HG03060 (cell line): Measurements from ENCODE around the gene HACE1.
"Not testable (repeated sequence)": the region's sequence is repeated elsewhere in the genome, so short reads cannot be mapped to it uniquely, and the experiment has no call there.

Experiments
- ATAC-seq: cut with Tn5 transposase; IDR thresholded peaks from one replicate; pipeline ENCODE4 v1.9.1; 2021; ENCODE audit warnings: low read depth, moderate number of reproducible peaks; ENCODE audit not compliant: unreplicated experiment

HACE1 gene

DNA sequence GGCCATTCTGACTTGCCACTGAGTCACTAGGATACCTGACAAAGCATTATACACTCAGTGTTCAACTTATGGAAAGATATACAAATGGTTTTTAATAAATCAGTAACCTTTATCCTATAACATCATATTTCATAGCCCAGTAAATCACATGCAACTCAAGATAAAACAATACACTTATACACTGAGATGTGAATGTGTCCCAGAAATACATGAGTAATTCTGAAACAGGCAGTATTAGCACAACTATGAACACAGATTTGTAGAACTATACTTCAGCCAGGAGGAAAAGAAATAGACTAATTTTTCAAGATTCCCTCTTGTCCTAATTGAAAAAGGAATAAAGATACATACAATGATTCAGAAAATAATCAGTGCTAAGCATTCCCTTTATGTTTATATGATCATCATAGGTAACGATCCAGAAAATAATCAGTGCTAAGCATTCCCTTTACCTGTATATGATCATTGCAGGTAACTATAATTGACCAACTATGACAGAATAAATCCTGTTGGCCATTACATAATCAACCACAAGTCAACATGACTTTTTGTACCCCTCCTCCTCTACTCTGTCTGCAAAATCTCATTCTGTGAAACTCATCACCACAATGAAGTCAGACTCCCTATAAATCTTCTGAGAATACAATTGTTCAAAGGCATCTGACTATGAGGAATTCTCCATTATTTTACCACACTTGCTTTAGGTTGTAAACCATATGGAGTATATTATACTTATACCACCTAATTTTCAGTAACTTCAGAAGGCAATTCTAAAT, 30.3 kb downstream of the HACE1 start:
- ATAC-seq = no peak

DNA sequence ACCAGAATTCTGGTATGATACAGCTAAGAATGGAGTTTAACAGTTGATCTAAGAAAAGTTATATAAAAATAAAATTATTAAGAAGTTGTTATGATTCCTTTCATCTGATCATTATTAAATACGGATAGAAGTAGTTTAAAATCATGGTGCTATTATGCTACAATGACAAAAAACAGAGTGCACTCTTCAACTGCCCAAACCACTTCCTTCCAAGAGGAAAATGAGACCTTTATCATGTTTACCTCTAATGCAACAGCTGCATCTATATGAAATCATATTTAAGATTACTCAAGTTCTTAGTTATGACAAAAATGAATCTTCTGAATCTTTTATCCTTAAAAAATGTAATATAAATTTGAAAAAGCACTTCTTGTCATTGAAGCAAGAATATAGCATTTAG, 31.2 kb downstream of the HACE1 start:
- no peak for ATAC-seq

DNA sequence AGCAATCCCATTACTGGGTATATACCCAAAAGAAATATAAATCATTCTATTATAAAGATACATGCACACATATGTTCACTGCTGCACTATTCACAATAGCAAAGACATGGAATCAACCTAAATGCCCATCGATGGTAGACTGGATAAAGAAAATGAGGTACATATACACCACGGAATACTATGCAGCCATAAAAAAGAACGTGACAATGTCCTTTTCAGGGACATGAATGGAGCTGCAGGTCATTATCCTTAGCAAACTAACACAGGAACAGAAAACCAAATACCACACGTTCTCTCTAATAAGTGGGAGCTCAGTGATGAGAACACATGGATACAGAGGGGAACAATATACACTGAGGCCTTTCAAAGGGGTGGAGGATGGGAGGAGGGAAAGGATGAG, 38.9 kb downstream of the HACE1 start:
- ATAC-seq = not testable (repeated sequence)

DNA sequence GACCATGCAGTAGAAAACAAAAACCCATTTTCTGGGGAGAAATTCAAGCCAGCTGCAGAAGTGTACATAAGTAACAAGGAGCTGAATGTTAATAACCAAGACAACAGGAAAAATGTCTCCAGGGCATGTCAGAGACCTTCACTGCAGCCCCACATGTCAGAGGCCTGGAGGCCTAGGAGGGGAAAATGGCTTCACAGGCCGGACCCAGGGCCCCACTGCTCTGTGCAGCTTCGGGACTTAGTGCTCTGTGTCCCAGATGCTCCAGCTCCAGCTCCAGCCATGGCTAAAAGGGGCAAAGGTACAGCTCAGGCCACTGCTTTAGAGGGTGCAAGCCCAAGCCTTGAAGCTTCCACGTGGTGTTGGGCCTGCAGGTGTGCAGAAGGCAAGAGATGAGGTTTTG, 43.6 kb downstream of the HACE1 start:
- no peak for ATAC-seq

DNA sequence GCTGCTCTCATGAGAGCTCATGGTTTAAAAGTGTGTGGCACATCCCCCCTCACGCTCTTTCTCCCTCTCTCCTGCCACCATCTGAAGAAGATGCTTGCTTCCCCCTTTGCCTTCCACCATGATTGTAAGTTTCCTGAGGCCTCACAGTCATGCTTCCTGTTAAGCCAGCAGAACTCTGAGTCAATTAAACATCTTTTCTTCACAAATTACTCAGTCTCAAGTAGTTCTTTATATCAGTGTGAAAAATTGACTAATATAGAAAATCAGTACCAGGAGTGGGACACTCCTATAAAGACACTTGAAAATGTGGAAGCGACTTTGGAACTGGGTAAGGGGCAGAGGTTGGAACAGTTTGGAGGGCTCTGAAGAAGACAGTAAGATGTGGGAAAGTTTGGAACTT, 45.0 kb downstream of the HACE1 start:
- ATAC-seq = no peak

DNA sequence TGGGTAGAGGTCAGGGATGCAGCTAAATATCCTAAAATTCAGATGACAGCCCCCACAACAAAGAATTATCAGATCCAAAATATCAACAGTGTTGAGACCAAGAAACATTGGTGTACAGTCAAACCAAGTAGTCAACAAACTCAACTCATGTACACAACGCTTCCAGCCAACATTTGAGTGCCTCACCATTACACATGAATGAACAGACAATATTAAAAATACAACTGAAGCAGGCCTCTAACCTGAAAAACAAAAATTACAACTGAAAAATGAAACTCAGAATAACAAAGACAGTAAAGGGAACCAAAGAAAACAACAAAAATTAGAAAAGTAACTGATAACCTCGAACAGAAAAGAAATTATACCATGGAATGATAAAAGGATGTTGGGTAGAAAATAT, 46.2 kb downstream of the HACE1 start:
- ATAC-seq = no peak

DNA sequence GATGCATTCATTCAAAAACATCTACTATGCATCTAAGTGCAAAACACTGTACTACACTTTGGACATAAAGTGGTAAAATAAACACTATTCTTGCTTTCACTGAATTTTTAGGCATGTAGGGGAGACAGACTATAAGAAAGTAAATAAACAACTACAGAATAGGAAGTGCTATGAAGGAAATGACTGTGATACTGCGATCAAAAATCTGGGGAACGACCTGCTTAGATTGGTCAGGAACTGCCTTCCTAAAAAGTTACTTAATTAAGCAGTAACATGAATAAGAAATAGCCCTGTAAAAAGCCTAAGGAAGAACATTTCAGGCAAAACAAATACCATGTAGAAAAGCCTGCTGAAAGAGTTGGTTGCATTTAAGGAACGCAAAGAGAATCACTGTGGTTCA, 50.6 kb downstream of the HACE1 start:
- ATAC-seq = no peak

DNA sequence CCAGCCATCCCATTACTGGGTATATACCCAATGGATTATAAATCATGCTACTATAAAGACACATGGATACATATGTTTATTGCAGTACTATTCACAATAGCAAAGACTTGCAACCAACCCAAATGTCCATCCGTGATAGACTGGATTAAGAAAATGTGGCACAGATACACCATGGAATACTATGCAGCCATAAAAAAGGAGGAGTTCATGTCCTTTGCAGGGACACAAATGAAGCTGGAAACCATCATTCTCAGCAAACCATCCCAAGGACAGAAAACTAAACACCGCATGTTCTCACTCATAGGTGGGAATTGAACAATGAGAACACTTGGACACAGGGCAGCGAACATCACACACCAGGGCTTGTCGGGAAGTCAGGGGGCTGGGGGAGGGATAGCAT, 54.4 kb downstream of the HACE1 start:
- ATAC-seq = not testable (repeated sequence)

DNA sequence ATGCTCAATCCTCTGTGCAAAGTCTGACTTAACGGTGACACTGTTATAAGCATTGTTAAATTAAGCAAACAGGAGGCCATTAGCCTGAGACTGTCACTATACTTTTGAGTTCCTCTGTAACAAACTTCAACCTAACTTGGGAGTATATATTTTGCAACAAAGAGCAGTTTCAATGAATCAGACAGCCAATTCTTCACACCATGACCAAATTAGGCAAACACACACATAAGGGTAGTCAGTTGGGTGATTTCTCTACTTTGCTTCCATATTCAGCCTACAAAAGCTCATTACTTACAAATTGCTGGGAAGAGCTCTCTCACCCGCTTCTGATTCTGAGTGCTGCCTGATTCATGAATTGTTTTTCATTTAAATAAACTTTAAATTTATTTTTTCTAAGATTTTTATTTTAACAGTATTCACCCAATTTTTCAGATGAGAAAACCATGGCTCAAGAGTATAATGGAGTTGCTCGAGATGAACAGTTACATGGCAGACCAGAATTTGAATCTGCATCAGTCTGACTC, 60.5 kb downstream of the HACE1 start:
- ATAC-seq = no peak

DNA sequence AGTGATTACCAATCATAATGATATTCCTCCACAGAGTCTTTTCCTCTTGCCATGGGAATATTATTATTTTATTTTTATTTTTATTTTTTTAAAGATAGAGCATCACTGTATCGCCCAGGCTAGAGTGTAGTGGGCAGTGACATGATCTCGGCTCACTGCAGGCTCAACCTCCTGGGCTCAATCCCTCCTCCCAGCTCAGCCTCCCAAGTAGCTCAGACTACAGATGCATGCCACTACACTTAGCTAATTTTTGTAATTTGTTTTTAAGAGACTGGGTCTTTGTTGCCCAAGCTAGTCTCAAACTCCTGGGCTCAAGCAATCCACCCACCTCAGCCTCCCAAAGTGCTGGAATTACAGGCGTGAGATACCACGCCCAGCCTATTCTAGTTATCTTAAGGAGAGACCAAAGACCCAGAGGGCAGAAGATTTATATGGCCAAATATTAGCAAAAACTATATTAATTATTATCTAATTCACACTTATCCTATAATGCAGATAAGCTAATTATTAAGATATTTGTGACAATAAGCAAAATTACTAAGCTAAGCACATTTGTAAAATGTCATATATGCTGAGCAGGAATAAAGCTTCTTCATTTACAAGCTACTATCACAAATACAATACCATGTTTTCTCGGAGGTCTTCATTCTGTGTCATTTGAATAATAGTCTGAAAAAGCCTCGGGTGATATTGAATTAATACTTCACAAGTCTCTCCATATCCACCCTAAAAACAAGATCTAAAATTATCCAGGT, 63.5 kb downstream of the HACE1 start:
- ATAC-seq = no peak

DNA sequence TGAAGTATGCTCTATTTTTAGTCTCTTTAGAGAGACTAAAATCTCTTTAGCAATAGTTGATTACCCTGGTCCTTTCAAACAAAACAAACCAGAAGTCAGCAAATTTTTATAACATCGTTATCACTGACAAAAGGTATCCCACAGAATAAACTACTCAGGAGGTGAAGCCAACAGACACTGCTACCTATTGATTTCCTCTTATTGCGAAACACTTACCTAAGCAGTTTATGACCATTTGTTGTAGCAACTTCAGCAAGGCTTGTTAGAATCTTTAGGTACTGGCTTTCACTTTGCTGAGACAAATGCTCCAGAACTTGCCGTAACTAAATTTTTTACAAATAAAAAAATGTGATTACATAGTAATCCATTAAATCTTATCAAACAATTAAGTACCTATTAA, 64.4 kb downstream of the HACE1 start:
- no peak for ATAC-seq

DNA sequence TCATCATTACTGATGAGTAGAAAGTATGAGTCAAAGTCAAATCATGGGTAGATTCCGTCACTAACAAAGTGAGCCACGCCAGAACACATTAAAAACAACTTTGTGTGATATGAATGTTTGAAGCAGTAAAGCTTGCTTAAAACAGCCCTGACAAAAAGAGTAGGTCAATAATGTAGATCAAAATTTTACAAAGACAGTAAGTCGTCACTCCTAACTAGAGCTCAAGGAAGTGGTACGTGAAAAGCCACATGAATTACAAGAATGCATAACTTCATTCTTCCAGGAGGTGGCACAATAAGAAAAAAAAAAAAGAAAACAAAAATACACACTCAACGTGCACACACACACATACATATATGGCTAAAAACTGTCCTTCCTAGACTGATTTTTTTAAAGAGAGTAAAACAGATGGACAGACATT, 69.9 kb downstream of the HACE1 start:
- peak; percentile 95 for ATAC-seq

DNA sequence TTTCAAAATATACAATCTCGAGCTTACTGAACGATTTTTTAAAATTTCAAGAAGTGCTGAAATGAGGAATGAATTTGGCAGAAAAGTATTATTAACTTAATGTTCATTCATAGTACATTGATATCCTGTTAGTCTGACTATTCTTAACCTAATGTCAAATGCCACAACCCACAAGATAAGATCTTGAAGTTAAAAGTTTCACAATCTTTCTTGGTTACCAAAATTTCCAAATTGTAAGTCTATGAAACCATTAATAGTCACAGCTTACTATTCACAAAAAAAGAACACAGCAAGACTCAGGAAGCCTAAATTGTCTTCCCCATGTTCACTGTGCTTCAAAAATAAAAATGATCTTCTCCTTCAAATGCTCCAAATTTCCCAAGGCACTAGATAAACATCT, 71.3 kb downstream of the HACE1 start:
- no peak for ATAC-seq

DNA sequence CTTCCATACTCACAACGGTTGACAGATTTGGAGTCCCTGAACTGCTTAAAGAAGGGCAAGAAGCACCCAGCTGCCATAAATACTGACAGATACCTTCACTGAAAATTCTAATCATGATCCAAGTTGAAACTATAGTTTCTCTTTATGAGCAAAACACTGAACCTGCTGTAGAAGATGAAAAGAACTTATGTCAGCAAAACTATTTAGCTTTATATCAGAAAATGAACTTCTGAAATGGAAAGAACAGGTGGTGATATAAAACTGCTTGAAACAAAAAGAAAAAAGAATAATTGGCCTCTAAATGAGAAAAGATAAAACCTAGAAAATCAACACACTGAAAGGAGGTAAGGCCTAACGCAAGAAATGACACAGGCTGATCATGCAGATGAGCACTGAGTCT, 72.4 kb downstream of the HACE1 start:
- no peak for ATAC-seq

DNA sequence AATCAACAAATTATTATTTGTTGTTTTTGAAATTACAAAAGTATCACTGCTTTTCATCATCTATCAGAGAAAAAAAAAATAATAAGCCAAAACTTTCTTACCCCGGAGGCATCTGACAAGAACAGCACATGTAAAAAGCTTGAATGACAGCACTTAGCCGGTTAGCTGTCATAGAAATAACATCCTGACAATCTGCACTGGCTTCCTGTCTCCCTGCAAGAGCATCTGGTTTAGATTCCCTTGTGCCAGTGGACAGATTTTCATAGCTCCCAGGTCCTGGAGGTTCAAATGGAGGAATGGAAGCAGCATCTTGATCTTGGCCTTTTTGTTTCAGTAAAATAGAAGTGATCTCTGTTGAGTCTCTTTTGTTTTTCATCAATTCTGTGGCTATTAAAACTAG, 74.8 kb downstream of the HACE1 start:
- ATAC-seq = no peak

DNA sequence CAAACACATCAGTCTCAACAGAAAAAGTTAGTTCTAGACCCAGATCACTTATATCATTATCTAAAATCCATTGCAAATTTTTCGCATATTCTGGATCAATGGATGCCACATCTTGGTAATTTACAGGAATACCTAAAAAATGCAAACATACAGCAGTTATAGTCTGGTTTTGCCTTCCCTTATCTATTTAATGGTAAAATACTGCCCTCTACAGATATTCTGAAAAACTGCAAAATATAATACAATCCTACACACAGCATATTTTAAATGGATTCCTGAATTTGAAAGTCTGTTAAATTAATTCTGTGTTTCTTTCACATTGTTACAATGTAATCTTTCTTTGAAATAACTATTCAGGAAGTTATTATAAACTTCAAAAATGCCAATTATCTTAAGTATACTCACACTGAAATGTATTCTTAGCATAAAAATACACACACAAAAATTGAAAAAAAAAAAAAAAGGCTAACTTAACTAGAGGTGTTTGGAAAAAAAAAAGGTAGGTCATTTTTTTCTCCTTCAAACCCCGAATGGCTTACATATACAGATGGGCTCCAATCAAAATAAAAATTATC, 88.4 kb downstream of the HACE1 start:
- ATAC-seq = no peak

DNA sequence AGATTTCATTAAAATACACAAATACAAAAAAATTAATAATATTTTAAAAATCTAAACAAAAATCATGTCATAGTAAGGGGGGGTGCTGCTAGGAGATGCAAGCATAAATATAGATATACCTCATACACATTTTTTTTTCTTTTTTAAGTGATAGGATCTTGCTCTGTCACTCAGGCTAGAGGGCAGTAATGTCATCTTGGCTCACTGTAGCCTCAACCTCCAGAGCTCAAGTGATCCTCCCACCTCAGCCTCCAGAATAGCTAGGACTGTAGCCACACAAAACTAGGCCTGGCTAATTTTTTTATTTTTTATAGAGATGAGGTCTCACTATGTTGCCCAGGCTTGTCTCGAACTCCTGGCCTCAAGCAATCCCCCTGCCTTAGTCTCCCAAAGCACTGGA, 90.8 kb downstream of the HACE1 start:
- no peak for ATAC-seq

DNA sequence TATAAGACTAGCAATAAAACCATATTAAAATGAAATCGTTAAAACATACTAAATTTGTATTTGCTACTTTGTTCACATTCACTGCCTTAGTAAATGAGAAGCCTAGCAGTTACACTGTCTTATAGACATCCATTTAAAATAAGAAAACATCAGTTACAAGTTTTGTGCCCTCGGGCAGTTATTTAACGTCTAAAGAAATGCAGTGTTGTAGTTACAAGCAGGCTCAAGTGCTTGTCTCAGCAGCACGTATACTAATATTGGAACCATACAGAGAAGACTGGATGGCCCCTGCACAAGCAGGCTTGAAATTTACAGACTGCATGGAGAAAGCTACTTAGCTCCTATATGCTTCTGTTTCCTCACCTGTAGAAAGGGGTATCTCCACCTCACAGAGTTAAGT, 93.1 kb downstream of the HACE1 start:
- no peak for ATAC-seq

DNA sequence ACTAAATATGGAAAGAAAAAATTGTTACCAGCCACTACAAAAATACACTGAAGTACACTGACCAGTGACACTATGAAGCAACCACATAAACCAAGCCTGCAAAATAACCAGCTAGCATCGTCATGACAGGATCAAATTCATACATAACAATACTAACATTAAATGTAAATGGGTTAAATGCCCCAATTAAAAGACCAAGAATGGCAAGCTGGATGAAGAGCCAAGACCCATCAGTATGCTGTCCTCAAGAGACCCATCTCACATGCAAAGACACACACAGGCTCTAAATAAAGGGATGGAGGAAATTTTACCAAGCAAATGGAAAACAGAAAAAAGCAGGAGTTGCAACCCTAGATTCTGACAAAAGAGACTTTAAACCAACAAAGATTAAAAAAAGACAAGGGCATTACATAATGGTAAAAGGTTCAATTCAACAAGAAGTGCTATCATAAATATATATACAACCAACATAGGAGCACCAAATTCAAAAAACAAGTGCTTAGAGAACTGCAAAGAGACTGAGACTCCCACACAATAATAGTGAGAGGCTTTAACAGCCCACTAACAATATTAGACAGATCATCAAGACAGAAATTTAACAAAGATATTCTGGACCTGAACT, 104.8 kb downstream of the HACE1 start:
- no peak for ATAC-seq

DNA sequence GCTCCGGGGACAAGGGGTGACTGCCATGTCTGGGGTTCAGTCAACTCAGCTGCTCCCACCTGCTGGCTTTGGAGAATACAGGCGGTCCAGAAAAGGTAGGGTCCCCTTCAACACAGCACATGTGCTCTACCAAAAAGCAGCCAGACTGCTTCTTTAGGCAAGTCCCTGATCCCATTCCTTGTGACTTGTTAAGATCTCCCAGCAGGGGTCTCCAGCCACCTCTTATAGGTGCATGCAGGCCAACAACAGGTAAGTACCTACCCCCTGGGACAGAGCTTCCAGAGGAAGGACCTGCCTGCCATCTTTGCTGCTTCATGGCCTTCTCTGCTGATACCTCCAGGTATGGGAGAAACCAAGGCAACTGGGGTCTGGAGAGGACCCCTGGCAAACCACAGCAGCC, 106.5 kb downstream of the HACE1 start:
- ATAC-seq = no peak

DNA sequence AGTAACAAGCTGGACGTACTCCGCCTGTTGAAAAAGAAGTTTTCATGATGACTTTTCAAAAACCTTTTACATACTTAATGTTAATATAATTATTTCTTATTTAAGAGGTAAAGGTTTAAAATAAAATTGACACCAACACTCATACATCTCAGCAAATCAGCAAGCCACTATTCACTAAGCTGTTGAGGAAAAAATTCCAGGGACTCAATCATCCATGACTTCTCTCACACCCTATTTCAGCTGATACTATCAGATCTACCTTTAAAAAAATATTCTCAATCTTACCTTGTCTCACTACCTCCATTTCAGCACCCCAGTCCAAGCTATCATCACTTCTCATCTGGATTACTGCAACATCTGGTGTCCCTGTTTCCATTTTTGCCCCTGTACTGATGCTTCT, 109.3 kb downstream of the HACE1 start:
- no peak for ATAC-seq
